GM21723 (cell line): ENCODE data around the gene AATF.
A peak's percentile ranks its signal among the peaks of the same experiment; 100 is the strongest.

Source experiments
- ATAC-seq: cut with Tn5 transposase; IDR thresholded peaks from one replicate; pipeline ENCODE4 v1.9.1; 2021; ENCODE audit warnings: mild to moderate bottlenecking, moderate library complexity; ENCODE audit not compliant: unreplicated experiment

AATF gene

DNA sequence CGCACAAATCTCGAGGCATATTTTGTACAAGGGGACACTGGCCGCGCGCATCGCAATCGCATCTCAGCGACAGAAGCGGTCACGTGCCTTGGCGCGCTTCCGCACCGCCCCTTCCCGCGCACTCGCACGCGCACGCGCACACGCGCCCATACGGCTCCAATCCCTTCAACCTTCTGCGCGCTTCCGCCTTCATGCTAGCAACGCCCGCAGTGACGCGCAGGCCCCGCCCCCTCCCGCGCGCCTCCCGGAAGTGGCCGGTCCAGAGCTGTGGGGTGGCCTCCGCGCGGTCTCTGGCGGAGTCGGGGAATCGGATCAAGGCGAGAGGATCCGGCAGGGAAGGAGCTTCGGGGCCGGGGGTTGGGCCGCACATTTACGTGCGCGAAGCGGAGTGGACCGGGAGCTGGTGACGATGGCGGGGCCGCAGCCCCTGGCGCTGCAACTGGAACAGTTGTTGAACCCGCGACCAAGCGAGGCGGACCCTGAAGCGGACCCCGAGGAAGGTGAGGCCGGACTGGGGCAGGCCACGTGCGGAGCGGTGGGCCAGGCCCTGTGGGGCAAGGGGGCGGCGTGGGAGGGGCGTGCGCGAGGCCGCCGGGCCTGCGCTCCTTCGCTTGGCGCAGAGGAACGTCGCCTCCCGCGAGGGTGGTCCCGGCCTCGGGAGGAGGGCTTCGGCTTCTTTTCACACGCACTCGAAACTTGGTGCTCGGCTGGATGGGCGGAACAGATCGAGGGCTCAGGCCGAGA is at the start of gene AATF:
AATF (plus strand) TSS at position 238 of the 744 bp plus-strand sequence; CDS start at position 410, 172 bp downstream.
- ATAC-seq: peak; percentile 91

- no peak for ATAC-seq
Observed at GRCh38 chr17:36899250-36900159, 49.2 kb upstream of the AATF start.

GRCh38 chr17:36900160-36900512 is 48.6 kb upstream of the AATF start:
- no peak for ATAC-seq

GRCh38 chr17:36901506-36901905 is 47.2 kb upstream of the AATF start:
- ATAC-seq: no peak

DNA sequence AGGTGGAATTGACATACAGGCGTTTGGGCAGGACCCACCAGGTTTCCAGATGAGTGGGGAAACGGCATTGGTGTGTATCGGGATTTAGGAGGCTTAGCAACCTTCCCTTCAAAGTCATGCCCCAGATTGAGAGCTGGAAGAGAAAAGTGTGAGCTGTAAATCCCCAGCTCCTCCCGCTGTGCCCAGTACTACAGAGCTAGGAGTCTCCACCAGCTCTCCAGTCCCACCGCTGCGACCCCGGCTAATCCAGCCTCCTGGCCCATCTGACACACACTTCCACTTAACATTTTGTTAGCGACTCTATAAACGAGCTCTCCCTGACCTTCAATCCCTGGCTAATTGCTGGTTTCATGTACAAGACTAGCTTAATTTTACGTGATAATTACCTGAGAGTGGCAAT is 41.3 kb upstream of the AATF start:
- no peak for ATAC-seq

DNA sequence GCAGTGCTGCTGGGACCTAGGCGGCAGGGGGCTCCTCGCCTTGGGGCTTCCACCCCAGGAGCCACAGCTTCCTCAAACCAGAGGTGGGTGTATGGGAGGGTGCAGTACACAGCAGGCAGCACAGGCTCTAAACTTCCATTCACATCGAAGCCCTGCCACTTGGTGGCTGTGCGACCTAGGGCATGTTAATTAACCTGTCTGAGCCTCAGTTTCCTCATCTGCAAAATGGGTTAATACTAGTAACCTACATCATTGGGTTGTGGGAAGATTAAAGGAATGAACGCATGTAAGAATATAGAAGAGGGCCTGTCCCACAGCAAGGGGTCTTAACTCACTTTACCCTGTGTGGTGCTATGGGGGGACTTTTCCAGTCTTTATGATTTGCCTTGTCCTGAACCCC is 38.2 kb upstream of the AATF start:
- no peak for ATAC-seq

- no peak for ATAC-seq
Observed at GRCh38 chr17:36911001-36911400, 37.8 kb upstream of the AATF start.

GRCh38 chr17:36913132-36913531 is 35.6 kb upstream of the AATF start:
- ATAC-seq: no peak

- no peak for ATAC-seq
Observed at GRCh38 chr17:36918211-36918691, 30.5 kb upstream of the AATF start.

DNA sequence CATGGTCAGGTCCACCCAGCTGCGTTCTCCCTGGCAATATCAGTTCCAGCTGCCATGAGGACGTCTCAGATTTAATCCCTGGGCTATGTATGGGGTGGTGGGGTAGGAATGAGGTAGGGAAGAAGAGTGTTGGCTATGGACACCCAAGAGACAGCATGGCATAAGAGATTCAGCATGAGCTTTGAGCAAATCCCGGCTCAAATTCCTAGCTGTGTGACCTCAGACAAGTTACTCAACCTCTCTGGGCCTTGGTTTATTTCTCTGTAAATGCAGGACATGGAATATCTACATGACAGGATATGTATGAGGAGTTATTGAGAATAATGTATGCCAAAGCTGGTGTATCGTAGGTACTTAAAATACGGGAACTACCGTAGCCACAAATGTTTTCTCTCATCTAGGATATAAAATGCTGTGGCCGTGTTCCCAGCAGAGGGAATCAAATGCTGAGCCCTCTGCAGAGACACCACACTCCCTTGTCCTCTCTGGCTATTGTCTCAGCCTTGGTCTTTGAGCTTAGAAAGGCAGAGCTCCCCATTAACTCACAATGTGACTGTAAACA is 29.3 kb upstream of the AATF start:
- no peak for ATAC-seq

DNA sequence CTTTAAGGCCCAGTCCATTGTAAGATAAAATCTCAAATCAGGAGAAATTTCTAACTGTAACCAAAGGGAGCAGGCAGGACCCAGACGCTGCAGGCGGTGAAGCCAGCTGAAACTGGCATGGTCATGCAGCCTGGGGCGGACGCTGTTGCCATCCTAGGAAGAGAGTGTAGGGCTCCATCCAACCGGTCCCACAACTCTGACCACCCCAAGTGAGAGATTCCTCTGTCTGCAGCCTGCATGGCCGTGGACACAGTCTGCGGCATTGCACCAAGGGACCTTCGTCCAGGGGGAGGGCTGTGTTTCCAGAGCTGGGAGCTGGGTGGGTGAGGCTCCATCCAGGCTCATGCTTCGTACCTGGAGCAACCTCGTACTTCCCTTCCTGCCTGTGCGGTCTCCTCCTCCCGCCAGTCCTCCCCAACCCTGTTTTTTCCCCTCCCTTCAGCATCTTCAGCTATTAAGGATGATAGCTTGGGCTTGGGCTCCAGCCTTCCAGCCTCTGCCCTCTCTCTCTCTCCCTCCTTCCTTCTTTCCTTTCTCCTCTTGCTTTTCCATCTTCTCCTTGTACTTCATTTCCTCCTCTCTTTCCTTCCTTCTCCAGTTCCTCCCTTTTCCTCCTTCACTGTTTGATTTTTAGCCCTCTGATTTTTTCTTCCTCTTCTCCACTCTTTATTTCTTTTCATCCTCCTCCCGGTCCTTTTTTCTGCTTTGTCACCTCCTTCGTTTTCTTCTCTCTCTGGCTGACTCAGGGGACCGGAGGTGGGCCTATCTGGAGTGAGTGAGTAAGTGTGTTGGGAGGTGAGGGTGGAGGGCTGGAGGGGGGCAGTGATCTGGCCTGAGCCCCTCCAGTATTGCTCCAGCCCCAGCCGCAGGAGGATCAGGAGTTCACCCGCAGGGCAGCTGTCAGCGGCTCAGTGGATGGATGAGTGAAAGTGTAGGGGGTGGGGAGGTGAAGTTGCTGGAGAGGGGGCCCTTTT is 28.4 kb upstream of the AATF start:
- no peak for ATAC-seq

DNA sequence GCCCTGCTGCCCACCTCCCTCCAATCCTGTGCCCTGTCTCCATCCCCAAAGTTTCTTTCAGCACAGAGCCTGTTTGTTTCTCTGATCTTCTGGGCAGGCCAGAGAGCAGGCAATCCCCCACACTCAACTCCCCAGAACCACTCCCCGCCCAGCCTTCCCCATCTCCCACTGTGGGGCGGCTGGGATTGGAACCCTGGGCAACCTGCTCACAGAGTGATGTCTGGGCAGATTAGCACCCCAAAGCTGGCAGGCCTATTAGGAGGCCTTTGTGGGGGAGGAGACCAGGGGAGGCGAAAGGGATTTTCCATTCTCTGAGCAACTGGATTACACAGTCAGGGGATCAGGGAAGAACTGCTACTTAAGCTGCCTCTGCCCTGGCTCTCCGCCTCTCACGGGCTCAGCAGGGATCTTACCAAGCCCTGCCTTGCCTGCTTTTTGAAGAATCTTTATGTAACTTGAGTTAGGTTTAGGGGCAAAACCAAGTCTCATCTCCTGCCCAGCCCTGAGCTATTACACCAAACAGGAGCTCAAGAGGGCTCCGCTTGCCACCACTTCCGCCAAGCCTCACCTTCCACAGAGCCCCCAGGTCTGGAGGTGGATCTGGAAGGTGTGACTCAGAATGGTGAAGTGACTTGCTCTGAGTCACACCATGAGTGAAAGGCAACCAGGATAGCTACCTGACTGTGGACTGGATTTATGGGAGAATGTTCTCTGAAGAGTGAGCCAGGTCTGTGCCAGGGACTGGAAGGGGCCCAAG is 27.5 kb upstream of the AATF start:
- ATAC-seq: no peak

- ATAC-seq: no peak
Observed at GRCh38 chr17:36922175-36922574, 26.6 kb upstream of the AATF start.

- ATAC-seq: no peak
Observed at GRCh38 chr17:36923814-36924221, 24.9 kb upstream of the AATF start.

DNA sequence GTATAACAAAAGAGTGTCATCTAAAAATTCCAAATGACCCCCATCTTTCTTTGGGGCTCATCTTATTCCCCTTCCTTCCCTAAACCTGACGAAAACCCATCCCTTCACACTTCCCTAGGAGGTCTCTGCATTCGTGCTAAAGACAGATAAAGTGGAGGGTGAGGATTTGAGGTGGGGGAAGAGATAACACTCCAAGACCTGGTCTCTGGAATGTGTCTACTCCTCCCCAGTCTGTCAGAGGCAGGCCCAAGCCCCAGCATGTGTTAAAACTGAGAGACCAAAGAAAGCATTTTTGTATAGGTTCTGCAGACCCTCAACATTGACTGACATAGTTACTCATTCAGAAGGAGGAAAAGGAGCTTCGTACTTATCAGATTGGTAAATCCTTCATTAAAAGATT is 22.5 kb upstream of the AATF start:
- no peak for ATAC-seq

DNA sequence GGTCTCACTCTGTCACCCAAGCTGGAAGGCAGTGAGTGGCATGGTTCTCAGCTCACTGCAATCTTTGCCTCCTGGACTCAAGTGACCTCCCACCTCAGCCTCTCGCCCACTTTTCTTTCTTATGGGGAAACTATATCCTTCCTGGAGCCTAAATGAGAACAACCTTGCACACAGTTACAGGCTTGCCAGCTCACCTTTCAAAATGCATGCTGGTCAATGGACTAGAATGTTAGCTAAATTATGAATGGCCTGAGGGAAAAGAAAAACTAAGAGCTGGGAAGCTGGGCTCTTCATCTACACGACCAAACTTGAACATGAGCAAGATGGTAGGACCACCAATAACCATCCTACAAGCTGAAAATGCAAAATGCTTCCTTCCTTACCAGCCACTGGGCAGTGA is 22.1 kb upstream of the AATF start:
- ATAC-seq: no peak

- ATAC-seq: no peak
Observed at GRCh38 chr17:36928471-36929345, 20.0 kb upstream of the AATF start.

- no peak for ATAC-seq
Observed at GRCh38 chr17:36929851-36930582, 18.7 kb upstream of the AATF start.
